Measurements from ENCODE around the gene EPB41L4B. TPM values are rescaled to one million over a fixed set of nuclear protein-coding genes. Genes with fewer than 3 reads are reported as not detected.

The EPB41L4B gene
- total RNA-seq, 1 experiment from 2014 or later, result 4.6 TPM

- Mint-ChIP-seq H3K27ac (ENCODE audit: unreplicated experiment) (no peak overlapping the region), H3K27me3 (ENCODE audit: unreplicated experiment) (no peaks in the 10 kb centered on the region), H3K4me1 (ENCODE audit: low read depth, unreplicated experiment) (peaks cover 23% of the 10 kb centered on the region), H3K4me3 (ENCODE audit: low read depth, unreplicated experiment) (no peak overlapping the region), H3K9me3 (ENCODE audit: low read depth, unreplicated experiment) (no peaks in the 10 kb centered on the region), H3K36me3 (ENCODE audit: insufficient read depth, unreplicated experiment) (no peaks in the 10 kb centered on the region)
- CTCF ChIA-PET, result no interaction called here
- no peak for TF ChIP-seq CTCF (IDR thresholded peaks at IDR 0.05; ENCODE audit: unreplicated experiment)
- DNase-seq, result no peak
- intact Hi-C loops (cut with micrococcal nuclease; ENCODE audit: unreplicated experiment), result no loop called here
- BruUV-seq (replicated peaks), result no TSS peak
These were observed 15.1 kb downstream of the EPB41L4B start for GRCh38 chr9:109305801-109306200.

- CTCF ChIA-PET, result interaction anchor here (0.6 kb wide), 1 partner anchor 9 kb away, joined by 5 read pairs; no protein-coding TSS in a partner anchor
- DNase-seq, result no peak
- BruUV-seq (replicated peaks), result no TSS peak
- H3K4me1 Mint-ChIP-seq (ENCODE audit: low read depth, unreplicated experiment), result peaks cover 10% of the 10 kb centered on the region
- no peak overlapping the region for H3K27ac Mint-ChIP-seq (ENCODE audit: unreplicated experiment)
- TF ChIP-seq CTCF (IDR thresholded peaks at IDR 0.05; ENCODE audit: unreplicated experiment), result no peak
- no peaks in the 10 kb centered on the region for H3K9me3 Mint-ChIP-seq (ENCODE audit: low read depth, unreplicated experiment)
- intact Hi-C loops (cut with micrococcal nuclease; ENCODE audit: unreplicated experiment), result no loop called here
- no peak overlapping the region for H3K4me3 Mint-ChIP-seq (ENCODE audit: low read depth, unreplicated experiment)
- no peaks in the 10 kb centered on the region for H3K36me3 Mint-ChIP-seq (ENCODE audit: insufficient read depth, unreplicated experiment)
- no peaks in the 10 kb centered on the region for H3K27me3 Mint-ChIP-seq (ENCODE audit: unreplicated experiment)
These were observed 16.5 kb downstream of the EPB41L4B start for GRCh38 chr9:109304347-109304746.

GRCh38 chr9:109303900-109304299 is 17.0 kb downstream of the EPB41L4B start:
- Mint-ChIP-seq H3K27ac (ENCODE audit: unreplicated experiment) (no peak overlapping the region), H3K27me3 (ENCODE audit: unreplicated experiment) (no peaks in the 10 kb centered on the region), H3K9me3 (ENCODE audit: low read depth, unreplicated experiment) (no peaks in the 10 kb centered on the region), H3K36me3 (ENCODE audit: insufficient read depth, unreplicated experiment) (no peaks in the 10 kb centered on the region), H3K4me3 (ENCODE audit: low read depth, unreplicated experiment) (no peak overlapping the region), H3K4me1 (ENCODE audit: low read depth, unreplicated experiment) (peaks cover 8% of the 10 kb centered on the region)
- BruUV-seq (replicated peaks), result no TSS peak
- intact Hi-C loops (cut with micrococcal nuclease; ENCODE audit: unreplicated experiment), result no loop called here
- CTCF ChIA-PET, result no interaction called here
- no peak for DNase-seq
- TF ChIP-seq CTCF (IDR thresholded peaks at IDR 0.05; ENCODE audit: unreplicated experiment), result no peak

- DNase-seq, result no peak
- no peak overlapping the region for H3K27ac Mint-ChIP-seq (ENCODE audit: unreplicated experiment)
- no peaks in the 10 kb centered on the region for H3K9me3 Mint-ChIP-seq (ENCODE audit: low read depth, unreplicated experiment)
- TF ChIP-seq CTCF (IDR thresholded peaks at IDR 0.05; ENCODE audit: unreplicated experiment), result no peak
- no TSS peak for BruUV-seq (replicated peaks)
- peaks cover 7% of the 10 kb centered on the region for H3K4me1 Mint-ChIP-seq (ENCODE audit: low read depth, unreplicated experiment)
- H3K4me3 Mint-ChIP-seq (ENCODE audit: low read depth, unreplicated experiment), result no peak overlapping the region
- no peaks in the 10 kb centered on the region for H3K36me3 Mint-ChIP-seq (ENCODE audit: insufficient read depth, unreplicated experiment)
- CTCF ChIA-PET, result no interaction called here
- H3K27me3 Mint-ChIP-seq (ENCODE audit: unreplicated experiment), result no peaks in the 10 kb centered on the region
- intact Hi-C loops (cut with micrococcal nuclease; ENCODE audit: unreplicated experiment), result no loop called here
These were observed 18.3 kb downstream of the EPB41L4B start for GRCh38 chr9:109302606-109303005.
